ENCODE data around the gene HMGCR.
"Not testable (repeated sequence)": the region's sequence is repeated elsewhere in the genome, so short reads cannot be mapped to it uniquely, and the experiment has no call there.

Gene HMGCR

GRCh38 chr5:75336615-75337336, at the start of gene HMGCR:
Gene HMGCR, plus strand, starts transcription at chr5:75337220. Its CDS starts 5,386 bp downstream, at chr5:75342606.
- peak; percentile 98 for DNase-seq

- not testable (repeated sequence) for DNase-seq
Measured at GRCh38 chr5:75291844-75292243, 45.2 kb upstream of the HMGCR start.

GRCh38 chr5:75300084-75300483, 36.9 kb upstream of the HMGCR start:
- no peak for DNase-seq

GRCh38 chr5:75303419-75303818, 33.6 kb upstream of the HMGCR start:
- no peak for DNase-seq

DNA sequence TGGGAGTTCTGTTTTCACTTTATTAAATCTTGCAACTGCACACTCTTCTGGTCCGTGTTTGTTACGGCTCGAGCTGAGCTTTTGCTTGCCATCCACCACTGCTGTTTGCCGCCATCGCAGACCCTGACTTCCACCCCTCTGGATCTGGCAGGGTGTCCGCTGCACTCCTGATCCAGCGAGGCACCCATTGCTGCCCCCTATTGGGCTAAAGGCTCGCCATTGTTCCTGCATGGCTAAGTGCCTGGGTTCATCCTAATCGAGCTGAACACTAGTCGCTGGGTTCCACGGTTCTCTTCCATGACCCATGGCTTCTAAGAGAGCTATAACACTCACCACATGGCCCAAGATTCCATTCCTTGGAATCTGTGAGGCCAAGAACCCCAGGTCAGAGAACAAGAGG, 32.5 kb upstream of the HMGCR start:
- DNase-seq = not testable (repeated sequence)

DNA sequence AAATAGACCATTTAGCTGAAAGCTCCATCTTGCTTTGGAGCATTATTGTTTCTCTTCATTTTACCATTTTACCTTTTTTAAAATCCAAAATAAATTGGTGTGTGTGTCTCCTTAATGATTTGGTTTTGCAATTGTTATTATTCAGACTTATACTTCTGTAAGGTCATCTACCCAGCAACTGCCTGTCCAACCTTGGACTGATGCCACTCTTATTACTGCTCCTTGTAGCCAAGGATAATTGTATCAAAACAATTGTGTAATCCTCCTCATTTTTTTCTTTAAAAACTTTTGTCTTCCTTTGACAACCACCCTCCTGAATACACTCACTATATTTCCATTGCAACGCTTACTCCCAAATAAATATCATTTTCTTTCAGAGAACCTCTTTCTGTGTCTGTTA, 30.3 kb upstream of the HMGCR start:
- no peak for DNase-seq

- DNase-seq = no peak
Measured at GRCh38 chr5:75310212-75310611, 26.8 kb upstream of the HMGCR start.

DNA sequence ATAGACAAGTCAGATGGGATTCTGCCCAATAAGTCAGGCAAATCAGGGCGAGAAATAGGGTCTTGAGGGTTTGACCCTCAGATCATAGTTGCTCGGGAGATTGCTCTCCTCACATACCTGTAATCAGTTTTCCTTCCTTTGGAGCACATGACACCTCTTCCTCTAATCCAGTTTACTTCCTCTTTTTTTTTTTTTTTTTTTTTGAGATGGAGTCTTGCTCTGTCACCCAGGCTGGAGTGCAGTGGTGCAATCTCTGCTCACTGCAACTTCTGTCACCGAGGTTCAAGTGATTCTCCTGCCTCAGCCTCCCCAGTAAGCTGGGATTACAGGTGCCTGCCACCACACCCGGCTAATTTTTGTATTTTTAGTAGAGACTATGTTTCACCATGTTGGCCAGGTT, 17.9 kb upstream of the HMGCR start:
- DNase-seq = not testable (repeated sequence)

GRCh38 chr5:75319638-75320037, 17.4 kb upstream of the HMGCR start:
- DNase-seq = no peak

DNA sequence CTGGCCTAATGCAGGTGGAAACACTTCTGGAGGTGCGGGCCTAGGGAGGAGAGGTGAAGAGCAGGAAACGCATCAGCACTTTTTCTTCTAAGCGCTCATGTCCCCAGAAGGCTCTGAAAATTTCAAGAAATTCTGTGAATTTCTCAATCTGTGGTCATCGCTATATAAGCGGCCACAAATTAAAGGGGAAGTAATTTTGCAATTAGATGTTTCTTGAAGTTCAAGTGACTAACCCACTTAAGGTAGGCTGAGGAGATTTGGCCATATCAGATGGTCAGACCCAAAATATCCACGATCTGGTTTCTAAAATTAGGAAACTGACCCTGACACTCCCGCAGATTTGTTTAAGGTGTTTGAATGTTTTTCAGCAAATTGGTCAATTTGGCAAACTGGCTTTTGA, 16.6 kb upstream of the HMGCR start:
- DNase-seq = no peak

DNA sequence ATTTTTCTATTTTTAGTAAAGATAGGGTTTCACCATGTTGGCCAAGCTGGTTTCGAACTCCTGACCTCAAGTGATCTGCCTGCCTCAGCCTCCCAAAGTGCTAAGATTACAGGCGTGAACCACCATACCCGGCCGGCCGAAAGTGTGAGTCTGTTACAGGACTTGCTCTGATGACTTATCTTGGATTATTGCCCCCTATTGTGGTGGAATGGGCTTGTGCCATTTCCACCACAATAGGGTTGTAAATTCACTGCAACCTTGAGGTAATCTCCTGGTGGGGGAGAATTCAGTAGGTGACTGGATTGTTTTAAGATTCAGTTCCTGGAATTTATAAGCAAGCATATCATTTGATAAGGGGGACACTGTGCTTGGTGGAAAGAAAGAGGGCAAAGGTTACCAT, 15.0 kb upstream of the HMGCR start:
- DNase-seq = no peak

DNA sequence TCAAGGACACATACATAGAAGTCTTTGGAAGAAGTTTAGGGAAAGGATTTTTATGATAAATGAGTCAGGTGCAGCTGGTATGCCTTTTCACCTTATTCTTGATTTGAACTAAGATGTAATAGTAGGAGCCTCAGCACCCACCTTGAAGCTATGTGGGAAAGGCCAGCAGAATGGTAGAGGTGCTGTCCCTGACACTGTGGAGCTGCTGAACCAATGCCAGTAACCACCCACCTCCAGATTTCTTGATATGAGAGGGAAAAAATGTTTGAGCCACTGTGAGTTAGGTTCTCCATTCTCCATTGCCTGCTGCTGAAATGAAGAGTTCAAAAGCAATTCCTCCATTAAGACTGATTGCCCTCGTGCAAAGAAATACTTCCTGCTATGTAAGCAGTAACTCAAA, 12.2 kb upstream of the HMGCR start:
- no peak for DNase-seq

- DNase-seq = no peak
Measured at GRCh38 chr5:75325242-75325641, 11.8 kb upstream of the HMGCR start.

DNA sequence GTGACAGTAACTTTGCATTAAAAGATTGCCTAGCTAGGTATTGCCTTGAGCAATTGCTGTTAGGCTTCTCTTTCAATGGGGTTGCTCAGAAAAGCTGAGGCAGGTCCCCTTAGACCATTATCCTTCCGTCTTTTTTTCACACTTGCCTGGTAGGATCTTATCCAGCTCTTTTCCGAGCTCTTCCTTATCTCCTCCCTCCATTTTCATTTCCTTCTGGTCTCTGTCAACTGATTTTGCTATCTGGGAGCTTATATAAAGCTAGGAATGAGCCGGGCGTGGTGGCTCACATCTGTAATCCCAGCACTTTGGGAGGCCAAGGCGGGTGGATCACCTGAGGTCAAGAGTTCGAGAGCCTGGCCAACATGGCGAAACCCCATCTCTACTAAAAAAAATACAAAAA, 6.6 kb upstream of the HMGCR start:
- DNase-seq = no peak

DNA sequence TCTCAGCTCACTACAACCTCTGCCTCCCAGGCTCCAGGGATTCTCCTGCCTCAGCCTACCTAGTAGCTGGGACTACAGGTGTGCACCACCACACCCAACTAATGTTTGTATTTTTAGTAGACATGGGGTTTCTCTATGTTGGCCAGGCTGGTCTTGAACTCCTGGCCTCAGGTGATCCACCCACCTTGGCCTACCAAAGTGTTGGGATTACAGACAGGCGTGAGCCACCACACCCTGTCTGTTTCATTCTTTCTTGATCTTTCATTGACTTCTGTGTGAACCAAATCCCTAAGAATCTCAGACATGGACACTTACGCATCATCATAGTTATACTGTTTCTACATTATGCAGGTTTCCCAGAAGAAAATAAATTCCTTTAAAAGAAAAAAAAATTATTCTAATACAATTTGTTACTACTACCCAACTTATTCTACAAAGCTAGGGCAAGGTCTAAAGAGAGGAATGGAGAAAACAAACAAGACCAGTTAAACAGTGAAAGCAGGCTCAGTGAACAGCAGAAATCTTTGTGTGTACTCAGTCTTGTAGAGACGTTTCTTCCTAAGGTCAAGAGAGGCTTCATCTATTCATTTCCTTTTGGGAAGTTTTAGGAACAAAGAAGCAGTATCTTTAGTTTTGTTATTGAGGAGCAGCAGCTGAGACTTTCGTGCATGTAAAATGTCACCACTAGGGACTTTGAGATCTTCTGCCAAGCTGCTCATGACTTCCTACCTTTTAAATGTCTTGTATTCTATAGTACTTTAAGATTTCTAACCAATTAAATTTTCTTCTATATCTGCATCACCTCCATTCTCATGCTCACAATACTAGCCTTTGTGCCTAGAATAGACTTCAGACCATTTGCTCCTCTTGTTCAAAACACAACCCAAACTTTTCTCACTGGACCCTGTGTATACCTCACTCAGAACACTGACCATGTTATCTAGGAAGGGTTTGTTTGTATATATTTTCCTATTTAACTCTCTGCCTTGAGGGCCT, 5.6 kb upstream of the HMGCR start:
- DNase-seq = no peak

DNA sequence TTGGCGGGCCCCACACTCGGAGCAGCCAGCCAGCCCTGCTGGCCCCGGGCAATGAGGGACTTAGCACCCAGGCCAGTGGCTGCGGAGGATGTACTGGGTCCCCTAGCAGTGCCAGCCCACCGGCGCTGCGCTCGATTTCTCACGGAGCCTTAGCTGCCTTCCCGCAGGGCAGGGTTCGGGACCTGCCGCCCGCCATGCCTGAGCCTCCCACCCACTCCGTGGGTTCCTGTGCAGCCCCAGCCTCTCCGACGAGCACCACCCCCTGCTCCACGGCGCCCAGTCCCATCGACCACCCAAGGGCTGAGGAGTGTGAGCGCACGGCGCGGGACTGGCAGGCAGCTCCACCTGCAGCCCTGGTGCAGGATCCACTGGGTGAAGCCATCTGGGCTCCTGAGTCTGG, 3.3 kb upstream of the HMGCR start:
- not testable (repeated sequence) for DNase-seq

GRCh38 chr5:75334413-75334812, 2.6 kb upstream of the HMGCR start:
- not testable (repeated sequence) for DNase-seq

GRCh38 chr5:75335486-75335885, 1.5 kb upstream of the HMGCR start:
- DNase-seq = no peak

DNA sequence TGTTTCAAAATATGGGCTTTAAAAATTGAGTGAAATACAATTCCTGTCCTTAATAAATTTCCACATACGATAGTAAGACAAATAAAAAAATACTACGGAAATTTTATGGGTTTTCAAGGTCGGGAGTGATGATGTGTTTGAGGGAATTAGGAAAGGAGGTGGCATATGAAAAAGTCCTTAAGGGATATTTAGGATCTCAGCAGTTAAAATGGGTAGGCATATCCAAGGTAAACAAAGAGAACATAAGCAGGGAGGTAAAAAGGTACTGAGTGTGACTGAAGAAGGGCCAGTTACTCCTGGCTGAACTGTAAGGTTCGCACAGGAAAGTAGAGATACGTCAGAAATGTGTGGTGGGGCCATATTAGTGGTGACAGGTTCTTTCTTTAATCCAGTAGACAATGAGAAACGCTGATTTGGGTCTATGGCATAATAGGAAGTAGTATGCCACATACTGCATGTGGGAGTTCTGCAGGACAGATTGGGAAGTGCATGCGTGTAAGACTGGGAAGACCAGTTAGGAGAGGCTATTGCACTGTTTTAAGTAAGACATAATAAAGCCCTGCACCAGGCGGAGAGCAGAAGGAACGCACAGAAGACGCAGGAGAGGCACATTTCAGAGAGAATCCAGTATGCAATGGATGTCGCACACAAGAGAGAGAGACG, 937 bp upstream of the HMGCR start:
- DNase-seq = peak; percentile 18

- DNase-seq = peak; percentile 10
Measured at GRCh38 chr5:75337366-75338021, 474 bp downstream of the HMGCR start.

GRCh38 chr5:75338408-75338807, 1.4 kb downstream of the HMGCR start:
- no peak for DNase-seq

GRCh38 chr5:75340714-75341478, 3.9 kb downstream of the HMGCR start:
- no peak for DNase-seq
